C4-2B (cell line): ENCODE data around the gene TRIM21.

ENCODE experiments used
- ZFX ChIP-seq: fragments of 450-650 bp; IDR thresholded peaks from 2 replicates; pipeline ENCODE4 v1.6.1; 2017
- TF ChIP-seq, protein P1 (sequence below): fragments of 450-650 bp; conservative IDR thresholded peaks from 2 replicates; pipeline ENCODE4 v1.5.1; 2017; ENCODE audit warnings: mild to moderate bottlenecking

DNA sequence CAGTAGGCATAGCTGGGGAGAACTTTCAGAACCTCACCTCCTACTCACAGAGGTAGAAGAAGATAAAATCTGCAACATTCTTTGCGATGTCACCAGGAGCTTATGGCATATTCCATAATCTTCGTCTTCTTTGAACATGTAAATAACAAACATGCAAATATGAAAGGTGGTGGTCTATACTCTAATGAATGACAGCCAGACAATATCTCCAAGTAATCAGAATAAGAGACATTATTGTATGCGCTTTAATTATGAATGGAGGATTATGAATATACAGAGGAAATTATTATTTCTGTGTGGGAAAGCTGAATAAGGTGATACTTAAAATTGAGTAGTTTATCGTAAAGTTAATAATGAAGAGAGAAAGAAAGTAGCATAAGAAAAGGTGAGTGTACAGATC is 25.2 kb downstream of the TRIM21 start, which contains the start of gene OR52B4:
- TF ChIP-seq, protein P1, sequence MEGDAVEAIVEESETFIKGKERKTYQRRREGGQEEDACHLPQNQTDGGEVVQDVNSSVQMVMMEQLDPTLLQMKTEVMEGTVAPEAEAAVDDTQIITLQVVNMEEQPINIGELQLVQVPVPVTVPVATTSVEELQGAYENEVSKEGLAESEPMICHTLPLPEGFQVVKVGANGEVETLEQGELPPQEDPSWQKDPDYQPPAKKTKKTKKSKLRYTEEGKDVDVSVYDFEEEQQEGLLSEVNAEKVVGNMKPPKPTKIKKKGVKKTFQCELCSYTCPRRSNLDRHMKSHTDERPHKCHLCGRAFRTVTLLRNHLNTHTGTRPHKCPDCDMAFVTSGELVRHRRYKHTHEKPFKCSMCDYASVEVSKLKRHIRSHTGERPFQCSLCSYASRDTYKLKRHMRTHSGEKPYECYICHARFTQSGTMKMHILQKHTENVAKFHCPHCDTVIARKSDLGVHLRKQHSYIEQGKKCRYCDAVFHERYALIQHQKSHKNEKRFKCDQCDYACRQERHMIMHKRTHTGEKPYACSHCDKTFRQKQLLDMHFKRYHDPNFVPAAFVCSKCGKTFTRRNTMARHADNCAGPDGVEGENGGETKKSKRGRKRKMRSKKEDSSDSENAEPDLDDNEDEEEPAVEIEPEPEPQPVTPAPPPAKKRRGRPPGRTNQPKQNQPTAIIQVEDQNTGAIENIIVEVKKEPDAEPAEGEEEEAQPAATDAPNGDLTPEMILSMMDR = no peak
- no peak for TF ChIP-seq ZFX
